ENCODE results near the gene ZSWIM1. TPM values are rescaled to one million over a fixed set of nuclear protein-coding genes. Genes with fewer than 3 reads are reported as not detected.

The ZSWIM1 gene
- total and polyA plus RNA-seq, 12 donors, result 3.8 to 12.0 (median 9.8) TPM

DNA sequence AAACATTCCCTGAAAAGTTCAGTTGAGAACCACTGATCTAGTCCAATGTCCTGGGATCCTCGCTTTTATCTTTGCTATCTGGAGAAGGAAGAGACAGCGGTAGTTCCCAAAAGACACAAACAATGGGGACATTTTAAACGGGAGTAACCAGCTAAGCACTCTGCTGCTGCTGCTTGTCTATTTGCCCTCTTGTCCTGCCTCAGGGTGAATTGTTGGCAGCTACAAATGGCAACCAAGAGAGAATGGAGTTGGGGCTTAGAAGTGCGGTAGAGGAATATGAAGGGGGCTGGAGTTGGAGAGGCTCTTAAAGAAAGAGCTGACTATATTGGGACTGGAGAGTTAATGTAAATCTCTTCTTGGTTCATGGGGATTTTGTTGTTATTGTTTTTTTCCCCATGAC is 6.5 kb upstream of the ZSWIM1 start:
- Histone ChIP-seq H3K36me3 (peaks cover 0 to 42% (median 14%) of the 10 kb centered on the region in 9 donors), H3K9me3 (no peaks in the 10 kb centered on the region), H3K27ac (no peak overlapping the region), H3K4me1 (no peaks in the 10 kb centered on the region), H3K4me3 (no peak overlapping the region), H3K27me3 (no peaks in the 10 kb centered on the region)
- intact Hi-C loops (cut with DNase I), result no loop called here
- ATAC-seq, result no peak
- TF ChIP-seq CTCF (IDR thresholded peaks at IDR 0.05), result no peak
- DNase-seq, result no peak
- 71 to 74% methylated on average over 4 of the region's 4 CpGs for WGBS, 2 donors

GRCh38 chr20:45878076-45878761 is 2.8 kb upstream of the ZSWIM1 start:
- no peaks in the 10 kb centered on the region for H3K9me3 ChIP-seq
- peak overlapping the region in 2 of 10 donors; percentile 2 to 33 for H3K27ac ChIP-seq
- peak in 2 of 8 donors; percentile 30 to 38 for ATAC-seq
- peaks cover 0 to 21% (median 14%) of the 10 kb centered on the region in 9 donors for H3K4me1 ChIP-seq
- no peak for DNase-seq
- H3K27me3 ChIP-seq, result no peaks in the 10 kb centered on the region
- no peak overlapping the region for H3K4me3 ChIP-seq
- intact Hi-C loops (cut with DNase I), result no loop called here
- TF ChIP-seq CTCF (IDR thresholded peaks at IDR 0.05), result no peak
- peaks cover 0 to 47% (median 23%) of the 10 kb centered on the region in 9 donors for H3K36me3 ChIP-seq
- WGBS, 2 donors, result 77 to 80% methylated on average over 13 of the region's 13 CpGs

DNA sequence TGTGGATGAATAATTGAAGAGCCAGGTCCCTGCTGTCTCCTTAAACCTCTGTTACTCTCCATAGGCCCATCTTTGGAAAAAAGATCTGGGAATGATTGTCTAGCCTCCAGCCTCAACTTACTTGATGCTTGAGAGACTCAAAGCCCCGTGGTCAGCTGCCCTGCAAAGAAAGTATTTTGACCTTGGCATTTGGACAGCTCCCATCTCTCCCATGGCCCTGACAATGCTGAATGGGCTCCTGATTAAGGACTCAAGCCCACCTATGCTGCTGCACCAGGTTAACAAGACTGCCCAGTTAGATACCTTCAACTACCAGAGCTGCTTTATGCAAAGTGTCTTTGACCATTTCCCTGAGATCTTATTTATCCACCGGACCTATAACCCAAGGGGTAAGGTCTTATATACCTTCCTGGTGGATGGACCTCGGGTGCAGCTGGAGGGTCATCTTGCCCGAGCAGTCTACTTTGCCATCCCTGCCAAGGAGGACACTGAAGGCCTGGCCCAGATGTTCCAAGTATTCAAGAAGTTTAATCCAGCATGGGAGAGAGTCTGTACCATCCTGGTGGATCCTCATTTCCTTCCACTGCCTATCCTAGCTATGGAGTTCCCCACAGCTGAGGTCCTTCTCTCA is 1.6 kb downstream of the ZSWIM1 start:
- no peak for TF ChIP-seq CTCF (IDR thresholded peaks at IDR 0.05)
- ATAC-seq (no peak), DNase-seq (no peak)
- Histone ChIP-seq H3K36me3 (peaks cover 0 to 77% (median 20%) of the 10 kb centered on the region in 9 donors), H3K27ac (no peak overlapping the region), H3K4me1 (peaks cover 0 to 31% (median 21%) of the 10 kb centered on the region in 9 donors), H3K9me3 (no peaks in the 10 kb centered on the region), H3K4me3 (no peak overlapping the region), H3K27me3 (no peaks in the 10 kb centered on the region)
- intact Hi-C loops (cut with DNase I), result loop anchor here in 3 of 10 donors (10.0 kb wide), 3 partner anchors 48 to 82 kb away; partner anchors contain the start of gene SNX21 (in 1 of the 3)
- 76 to 83% methylated on average over 4 of the region's 4 CpGs for WGBS, 2 donors

GRCh38 chr20:45883100-45883469 is 2.1 kb downstream of the ZSWIM1 start:
- TF ChIP-seq CTCF (IDR thresholded peaks at IDR 0.05), result no peak
- Histone ChIP-seq H3K4me1 (peaks cover 0 to 31% (median 22%) of the 10 kb centered on the region in 9 donors), H3K9me3 (no peaks in the 10 kb centered on the region), H3K36me3 (peaks cover 0 to 77% (median 15%) of the 10 kb centered on the region in 9 donors), H3K27me3 (no peaks in the 10 kb centered on the region), H3K27ac (no peak overlapping the region), H3K4me3 (no peak overlapping the region)
- DNase-seq (no peak), ATAC-seq (no peak)
- intact Hi-C loops (cut with DNase I), result loop anchor here in 3 of 10 donors (10.0 kb wide), 3 partner anchors 48 to 82 kb away; partner anchors contain the start of gene SNX21 (in 1 of the 3)
- 83 to 84% methylated on average over 9 of the region's 9 CpGs for WGBS, 2 donors
